NOMO-1 treated with DMSO at 0.1 percent for 48 hours (cell line): ENCODE data around the gene NTN3.

Experiments
- DNase-seq: peaks from one replicate; lab custom pipeline; 2025; ENCODE audit not compliant: unreplicated experiment; lab: John Stamatoyannopoulos, UW

The NTN3 gene

DNA sequence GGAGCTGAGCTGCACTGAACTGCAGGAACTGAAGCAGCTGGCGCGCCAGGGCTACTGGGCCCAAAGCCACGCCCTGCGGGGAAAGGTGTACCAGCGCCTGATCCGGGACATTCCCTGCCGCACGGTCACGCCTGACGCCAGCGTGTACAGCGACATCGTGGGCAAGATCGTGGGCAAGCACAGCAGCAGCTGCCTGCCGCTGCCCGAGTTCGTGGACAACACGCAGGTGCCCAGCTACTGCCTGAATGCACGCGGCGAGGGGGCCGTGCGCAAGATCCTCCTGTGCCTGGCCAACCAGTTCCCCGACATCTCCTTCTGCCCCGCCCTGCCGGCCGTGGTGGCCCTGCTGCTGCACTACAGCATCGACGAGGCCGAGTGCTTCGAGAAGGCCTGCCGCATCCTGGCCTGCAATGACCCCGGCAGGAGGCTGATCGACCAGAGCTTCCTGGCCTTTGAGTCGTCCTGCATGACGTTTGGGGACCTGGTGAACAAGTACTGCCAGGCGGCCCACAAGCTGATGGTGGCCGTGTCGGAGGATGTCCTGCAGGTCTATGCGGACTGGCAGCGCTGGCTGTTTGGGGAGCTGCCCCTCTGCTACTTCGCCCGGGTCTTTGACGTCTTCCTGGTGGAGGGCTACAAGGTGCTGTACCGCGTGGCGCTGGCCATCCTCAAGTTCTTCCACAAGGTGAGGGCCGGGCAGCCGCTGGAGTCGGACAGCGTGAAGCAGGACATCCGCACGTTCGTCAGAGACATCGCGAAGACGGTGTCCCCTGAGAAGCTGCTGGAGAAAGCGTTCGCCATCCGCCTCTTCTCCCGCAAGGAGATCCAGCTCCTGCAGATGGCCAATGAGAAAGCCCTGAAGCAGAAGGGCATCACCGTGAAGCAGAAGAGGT is 25.4 kb downstream of the NTN3 start:
- DNase-seq = no peak

GRCh38 chr16:2497116-2497630 is 26.1 kb downstream of the NTN3 start:
- DNase-seq = no peak

DNA sequence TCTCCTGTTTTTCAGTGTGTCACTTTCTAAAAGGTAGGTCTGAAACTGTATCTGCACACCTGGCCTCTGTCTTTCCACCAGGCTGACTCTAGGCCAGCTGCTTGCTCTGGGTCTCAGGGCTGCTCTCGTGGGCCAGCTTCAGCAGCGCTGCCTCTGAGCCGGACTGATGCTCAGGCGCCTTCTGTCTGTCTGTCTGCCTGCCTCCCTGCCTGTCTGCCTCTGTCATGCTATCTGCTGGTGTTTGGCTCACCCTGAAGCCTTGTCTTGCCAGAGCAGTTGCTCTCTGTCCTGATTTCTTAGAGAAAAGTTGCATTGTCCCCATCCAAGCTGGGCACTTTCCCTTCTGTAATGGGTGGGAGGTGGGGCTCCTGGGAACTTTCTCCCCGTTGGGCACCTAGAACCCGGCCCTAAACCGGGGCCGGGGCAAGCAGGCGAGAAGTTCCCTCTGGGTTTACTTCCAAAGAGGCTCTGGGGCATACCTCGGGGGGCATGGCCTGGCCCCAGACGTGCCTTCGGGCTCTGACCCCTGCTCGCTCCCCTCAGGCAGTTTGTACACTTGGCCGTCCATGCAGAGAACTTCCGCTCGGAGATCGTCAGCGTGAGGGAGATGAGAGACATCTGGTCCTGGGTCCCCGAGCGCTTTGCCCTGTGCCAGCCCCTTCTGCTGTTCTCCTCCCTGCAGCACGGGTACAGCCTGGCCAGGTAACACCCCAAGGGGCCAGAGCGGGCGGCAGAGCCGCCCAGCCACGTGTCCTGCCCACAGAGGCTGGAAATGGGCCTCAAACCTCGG is 26.8 kb downstream of the NTN3 start:
- no peak for DNase-seq

DNA sequence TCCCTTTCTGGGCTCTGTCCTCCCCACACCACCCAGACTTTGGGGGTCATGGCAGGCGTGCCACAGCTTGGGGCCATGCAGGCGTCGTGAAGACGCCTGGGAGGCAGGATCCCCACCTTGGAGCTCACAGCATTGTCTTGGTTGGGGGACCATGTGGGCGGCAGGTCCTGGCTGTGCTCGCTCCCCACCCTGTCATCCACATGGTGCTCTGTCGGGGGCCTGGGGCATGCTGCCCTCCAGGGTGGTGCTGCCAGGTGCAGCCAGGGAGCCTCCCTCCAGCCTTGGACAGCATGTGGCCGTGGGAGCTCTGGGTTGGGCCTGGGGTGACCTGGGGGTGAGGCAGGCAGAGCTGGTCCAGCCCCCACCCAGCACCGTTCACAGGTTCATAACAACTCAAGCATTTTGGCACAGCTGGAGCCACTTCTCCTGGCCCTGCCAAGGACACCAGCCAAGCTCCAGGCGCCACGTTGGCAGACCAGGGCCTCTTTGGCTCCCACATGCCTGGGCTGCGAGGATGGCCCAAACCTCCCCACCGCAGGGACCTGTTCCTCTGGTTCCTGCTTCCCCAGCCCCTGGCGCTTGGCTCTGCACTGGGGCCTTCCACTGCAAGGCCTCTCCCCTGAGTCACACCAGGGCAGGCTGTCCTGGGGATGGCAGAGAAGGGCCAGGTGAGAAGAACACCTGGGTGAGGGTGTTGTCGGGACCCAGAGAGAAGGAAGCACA is 27.6 kb downstream of the NTN3 start:
- DNase-seq = no peak

GRCh38 chr16:2499454-2499853 is 28.4 kb downstream of the NTN3 start:
- no peak for DNase-seq

GRCh38 chr16:2499890-2500429 is 28.9 kb downstream of the NTN3 start:
- no peak for DNase-seq

DNA sequence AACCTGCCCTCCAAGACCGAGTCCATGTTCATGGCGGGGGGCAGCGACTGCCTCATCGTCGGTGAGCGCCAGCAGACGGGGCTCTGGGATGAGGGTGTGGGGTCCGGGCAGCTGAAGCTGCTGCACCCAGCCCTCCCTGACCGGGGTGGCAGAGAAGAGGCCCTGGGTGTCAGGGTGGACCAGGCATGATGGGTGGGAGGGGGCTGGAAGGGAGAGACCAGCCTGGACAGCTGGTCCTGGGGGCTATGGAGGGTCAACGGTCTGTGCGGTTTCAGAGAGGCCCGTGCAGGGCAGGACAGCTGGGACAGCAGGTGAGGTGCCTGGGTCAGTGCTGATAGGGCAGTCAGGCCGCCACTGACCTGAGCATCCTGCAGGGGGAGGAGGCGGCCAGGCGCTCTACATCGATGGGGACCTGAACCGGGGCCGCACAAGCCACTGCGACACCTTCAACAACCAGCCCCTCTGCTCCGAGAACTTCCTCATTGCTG is 29.4 kb downstream of the NTN3 start:
- DNase-seq = no peak

DNA sequence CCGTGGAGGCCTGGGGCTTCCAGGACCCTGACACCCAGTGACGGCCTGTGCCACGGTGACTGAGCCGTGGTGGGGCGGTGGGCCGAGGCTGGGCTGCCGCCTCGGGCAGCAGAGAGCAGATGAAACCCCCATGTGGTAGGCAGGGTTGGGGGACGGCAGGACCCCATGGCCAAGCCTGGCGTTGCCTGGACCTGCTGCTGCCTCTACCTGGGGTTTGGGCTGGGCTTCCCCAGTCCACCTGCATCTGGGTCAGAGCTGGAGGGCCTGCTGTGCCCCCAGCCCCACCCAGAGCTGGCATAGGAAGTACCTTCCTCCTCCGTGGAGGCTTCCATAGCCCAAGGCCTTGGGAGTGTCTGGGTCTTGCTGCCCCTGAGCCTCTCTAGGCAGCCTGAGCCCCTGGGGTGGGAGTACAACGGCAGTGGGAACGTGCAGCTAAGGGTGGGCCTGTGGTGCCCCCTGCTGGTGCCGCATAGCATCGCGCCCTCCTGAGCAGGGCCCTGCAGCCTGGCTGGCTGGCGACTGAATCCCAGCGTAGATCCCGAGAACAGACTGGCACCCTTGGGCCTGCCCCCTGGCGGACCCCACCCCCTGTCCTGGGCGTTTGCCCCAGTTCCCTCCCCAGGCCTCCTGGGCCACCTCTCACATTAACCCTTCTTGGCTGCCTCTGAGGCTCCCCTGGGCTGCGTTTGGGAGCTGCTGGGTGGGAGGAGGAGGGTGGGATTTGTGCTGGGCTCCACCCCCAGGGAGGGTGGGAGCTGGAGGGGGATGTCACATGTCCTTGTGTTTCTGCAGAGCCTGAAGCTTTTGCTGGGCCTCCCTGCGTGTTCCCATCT is 30.0 kb downstream of the NTN3 start:
- DNase-seq = peak; percentile 70

DNA sequence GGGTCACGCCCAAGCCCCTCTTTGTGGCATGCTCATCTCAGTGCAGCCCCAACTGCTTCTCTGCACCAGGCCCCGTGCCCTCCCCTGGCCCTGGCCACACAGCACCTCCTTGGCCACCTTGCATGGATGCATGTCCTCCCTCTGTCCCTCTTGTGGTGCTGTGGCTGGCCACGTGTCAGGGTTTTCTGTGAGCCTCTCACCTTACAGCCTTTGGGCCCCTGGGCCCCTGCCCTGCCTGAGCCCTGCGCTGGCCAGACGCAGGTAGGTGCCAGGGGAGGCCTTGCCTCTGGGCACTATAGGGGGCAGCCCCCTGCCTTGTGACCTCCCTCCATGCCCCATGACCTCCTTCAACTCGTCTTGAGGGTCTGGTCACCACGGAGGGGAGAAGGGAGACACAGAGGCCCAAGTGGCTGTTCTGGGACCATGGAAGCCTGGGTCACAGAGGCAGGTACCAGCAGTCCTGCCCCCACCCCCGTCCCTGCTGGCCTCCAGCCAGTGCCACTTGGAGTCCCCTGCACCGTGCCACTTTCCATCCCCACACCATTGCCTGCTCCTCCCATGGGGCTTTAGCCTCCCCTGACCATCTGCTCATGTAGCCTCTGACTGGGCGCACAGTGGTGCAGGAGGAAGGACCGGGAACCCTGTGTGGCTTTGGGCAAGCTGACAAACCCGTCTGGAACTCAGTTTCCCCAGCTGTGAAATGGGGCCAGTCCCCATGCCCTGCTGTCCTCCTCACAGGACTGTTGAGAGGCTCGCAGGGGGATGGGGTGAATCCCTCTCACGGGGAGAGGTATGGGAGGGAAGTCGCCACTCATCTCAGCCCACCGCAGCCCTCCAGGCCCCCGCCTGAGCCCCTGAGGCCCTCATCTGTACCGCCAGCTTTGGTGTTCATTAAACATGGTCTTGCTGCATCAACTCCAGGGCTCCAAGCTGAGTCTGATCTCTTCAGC is 31.1 kb downstream of the NTN3 start:
- DNase-seq = no peak

GRCh38 chr16:2505695-2506094 is 34.6 kb downstream of the NTN3 start:
- no peak for DNase-seq

GRCh38 chr16:2507052-2507659 is 36.1 kb downstream of the NTN3 start:
- peak; percentile 84 for DNase-seq

DNA sequence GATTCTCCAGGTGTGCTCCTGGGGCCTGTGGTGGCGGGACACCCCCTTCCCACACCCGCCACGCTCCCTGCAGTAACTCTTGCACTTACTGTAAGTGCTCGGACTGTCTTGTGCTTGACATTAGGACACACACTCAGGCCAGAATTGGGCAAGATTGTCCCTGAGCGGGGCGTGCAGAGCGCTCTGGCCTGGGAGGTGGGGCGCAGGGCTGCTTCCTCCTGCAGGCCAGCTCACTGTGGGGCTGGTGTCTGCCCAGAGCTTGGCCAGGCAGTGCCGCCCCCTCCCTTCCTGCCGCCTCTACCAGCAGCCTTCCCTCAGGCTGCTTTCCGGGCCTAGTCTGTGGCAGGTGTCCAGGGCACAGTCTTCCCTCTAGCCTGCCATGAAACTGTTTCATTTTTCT is 36.6 kb downstream of the NTN3 start:
- peak; percentile 58 for DNase-seq

DNA sequence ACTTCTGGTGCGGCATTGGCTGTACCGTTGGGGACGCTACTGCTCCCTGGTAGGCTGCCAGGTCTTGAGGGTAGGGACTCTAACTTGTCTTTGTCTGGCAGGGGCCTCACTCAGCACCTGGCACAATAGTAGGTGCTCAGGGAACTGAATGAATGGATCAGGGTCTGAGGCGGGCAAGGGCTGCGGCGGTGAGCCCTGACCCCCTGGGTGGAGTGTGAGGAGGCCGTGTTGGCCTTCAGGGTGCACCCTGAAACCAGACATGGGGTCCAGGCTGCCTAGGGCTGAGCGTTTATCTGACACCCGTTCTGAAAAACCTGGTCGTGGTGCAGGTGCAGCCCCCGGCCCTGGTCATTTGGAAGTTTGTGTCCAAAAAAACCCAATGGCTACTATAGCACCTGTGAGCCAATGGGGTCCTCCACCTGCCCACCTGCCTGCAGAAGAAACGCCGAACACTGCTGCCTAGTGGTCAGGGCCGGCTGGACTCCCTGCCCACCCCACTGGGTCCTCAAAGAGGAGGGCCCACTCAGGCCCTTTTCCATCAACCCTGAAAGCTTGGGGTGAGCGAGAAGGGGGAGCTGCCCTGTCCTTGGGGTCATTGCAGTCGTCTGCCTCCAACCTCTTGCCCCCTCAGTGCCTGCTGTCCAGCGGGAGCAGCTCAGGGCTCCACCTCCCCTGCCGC is 37.8 kb downstream of the NTN3 start:
- no peak for DNase-seq

- no peak for DNase-seq
Measured at GRCh38 chr16:2511128-2511800, 40.2 kb downstream of the NTN3 start.

- no peak for DNase-seq
Measured at GRCh38 chr16:2511996-2512734, 41.1 kb downstream of the NTN3 start.

- DNase-seq = no peak
Measured at GRCh38 chr16:2512735-2513404, 41.8 kb downstream of the NTN3 start.
